H9 (cell line): ENCODE measurements around the gene CHST13. TPM values are rescaled to one million over a fixed set of nuclear protein-coding genes. Genes with fewer than 3 reads are reported as not detected.

Experiments
- DNase-seq: peaks from one replicate; pipeline ENCODE4 v3.0.0-alpha.2; 2017
- H2AFZ ChIP-seq: one replicate; pipeline ENCODE4 v1.6.1; 2013; ENCODE audit warnings: mild to moderate bottlenecking, low read length, control low read depth, moderate library complexity
- H2AK5ac ChIP-seq: 2 replicates; pipeline ENCODE4 v1.6.1; 2013; ENCODE audit warnings: low read length, control low read depth, mixed read lengths; ENCODE audit not compliant: insufficient read length
- H2BK120ac ChIP-seq: one replicate; pipeline ENCODE4 v1.6.1; 2013; ENCODE audit warnings: low read depth, mild to moderate bottlenecking, low read length, control low read depth, inconsistent platforms; ENCODE audit not compliant: poor library complexity, severe bottlenecking
- H2BK12ac ChIP-seq: 2 replicates; pipeline ENCODE4 v1.6.1; 2013; ENCODE audit warnings: low read length, control low read depth, mixed read lengths, low read depth; ENCODE audit not compliant: insufficient read length
- H2BK15ac ChIP-seq: 2 replicates; pipeline ENCODE4 v1.6.1; 2013; ENCODE audit warnings: low read depth, low read length, control low read depth
- H2BK20ac ChIP-seq: one replicate; pipeline ENCODE4 v1.6.1; 2013; ENCODE audit warnings: low read depth, mild to moderate bottlenecking, low read length, control low read depth, inconsistent platforms; ENCODE audit not compliant: poor library complexity, severe bottlenecking
- H2BK5ac ChIP-seq: 2 replicates; pipeline ENCODE4 v1.6.1; 2013; ENCODE audit warnings: low read length, control low read depth, mixed read lengths; ENCODE audit not compliant: insufficient read length
- H3K14ac ChIP-seq: 2 replicates; pipeline ENCODE4 v1.6.1; 2013; ENCODE audit warnings: low read length, control low read depth; ENCODE audit not compliant: insufficient read depth
- H3K18ac ChIP-seq: 2 replicates; pipeline ENCODE4 v1.6.1; 2013; ENCODE audit warnings: low read depth, mild to moderate bottlenecking, mixed read lengths, low read length, control low read depth; ENCODE audit not compliant: insufficient read length
- H3K23ac ChIP-seq: 2 replicates; pipeline ENCODE4 v1.6.1; 2013; ENCODE audit warnings: low read length, control low read depth, mixed read lengths, low read depth; ENCODE audit not compliant: insufficient read length
- H3K23me2 ChIP-seq: 2 replicates; pipeline ENCODE4 v1.6.1; 2013; ENCODE audit warnings: low read depth, mild to moderate bottlenecking, mixed read lengths, low read length, control low read depth; ENCODE audit not compliant: insufficient read length, poor library complexity, severe bottlenecking
- H3K27ac ChIP-seq: 2 replicates; pipeline ENCODE4 v1.5.1; 2013; ENCODE audit warnings: low read length, control low read depth, mixed read lengths, low read depth; ENCODE audit not compliant: insufficient read length
- H3K27me3 ChIP-seq: 2 replicates; pipeline ENCODE4 v1.6.1; 2013; ENCODE audit warnings: low read length, control low read depth, inconsistent platforms; ENCODE audit not compliant: insufficient read depth
- H3K4ac ChIP-seq: 2 replicates; pipeline ENCODE4 v1.6.1; 2013; ENCODE audit warnings: low read depth, mild to moderate bottlenecking, control low read depth, inconsistent platforms, low read length, moderate library complexity
- H3K4me1 ChIP-seq: 2 replicates; pipeline ENCODE4 v1.6.1; 2013; ENCODE audit warnings: low read length, control low read depth, inconsistent platforms; ENCODE audit not compliant: insufficient read depth
- H3K4me2 ChIP-seq: 2 replicates; pipeline ENCODE4 v1.6.1; 2013; ENCODE audit warnings: low read length, control low read depth, mixed read lengths; ENCODE audit not compliant: insufficient read length, insufficient read depth
- H3K56ac ChIP-seq: 2 replicates; pipeline ENCODE4 v1.6.1; 2013; ENCODE audit warnings: low read depth, mild to moderate bottlenecking, mixed read lengths, low read length, control low read depth; ENCODE audit not compliant: insufficient read length
- H3K79me1 ChIP-seq: 2 replicates; pipeline ENCODE4 v1.6.1; 2013; ENCODE audit warnings: low read depth, mild to moderate bottlenecking, moderate library complexity, low read length, control low read depth, inconsistent platforms; ENCODE audit not compliant: insufficient read depth, poor library complexity, severe bottlenecking
- H3K79me2 ChIP-seq: 2 replicates; pipeline ENCODE4 v1.6.1; 2013; ENCODE audit warnings: low read length, control low read depth, inconsistent platforms; ENCODE audit not compliant: insufficient read depth
- H3K9ac ChIP-seq: 2 replicates; pipeline ENCODE4 v1.6.1; 2013; ENCODE audit warnings: low read length, control low read depth, mixed read lengths; ENCODE audit not compliant: insufficient read length; ENCODE audit errors: extremely low read depth
- H3K9me3 ChIP-seq: one replicate; pipeline ENCODE4 v1.6.1; 2013; ENCODE audit warnings: low read depth, low read length, inconsistent platforms; ENCODE audit not compliant: control insufficient read depth
- H3T11ph ChIP-seq: one replicate; pipeline ENCODE4 v1.6.1; 2013; ENCODE audit warnings: mild to moderate bottlenecking, low read length, control low read depth, inconsistent platforms
- H4K20me1 ChIP-seq: one replicate; pipeline ENCODE4 v1.6.1; 2013; ENCODE audit not compliant: control insufficient read depth, insufficient read length, insufficient read depth
- H4K5ac ChIP-seq: 2 replicates; pipeline ENCODE4 v1.6.1; 2013; ENCODE audit warnings: low read depth, mild to moderate bottlenecking, mixed read lengths, low read length, control low read depth; ENCODE audit not compliant: insufficient read length
- H4K8ac ChIP-seq: replicated peaks from 2 replicates; pipeline ENCODE4 v1.6.1; 2013; ENCODE audit warnings: low read length, control low read depth, mixed read lengths, low read depth; ENCODE audit not compliant: insufficient read length
- H4K91ac ChIP-seq: 2 replicates; pipeline ENCODE4 v1.6.1; 2013; ENCODE audit warnings: low read depth, mild to moderate bottlenecking, moderate library complexity, mixed read lengths, low read length, control low read depth; ENCODE audit not compliant: insufficient read length
- H3K27ac Mint-ChIP-seq, 3 experiments: 2 replicates in 2 of 3; 3 replicates in 1 of 3; pipeline ENCODE4 v1.8.0; 2020 to 2021; ENCODE audit warnings: mixed read lengths in 3 of 3, mild to moderate bottlenecking in 1 of 3, moderate library complexity in 1 of 3
- H3K27me3 Mint-ChIP-seq: 2 replicates; pipeline ENCODE4 v1.8.0; 2021; ENCODE audit warnings: low read depth, mild to moderate bottlenecking, moderate library complexity, mixed read lengths
- H3K36me3 Mint-ChIP-seq, 3 experiments: 2 replicates in 2 of 3; 3 replicates in 1 of 3; pipeline ENCODE4 v1.8.0; 2020 to 2021; ENCODE audit warnings: low read depth in 3 of 3, mixed read lengths in 3 of 3; ENCODE audit not compliant: insufficient read depth in 1 of 3
- H3K4me1 Mint-ChIP-seq, 2 experiments: 2 replicates each; pipeline ENCODE4 v1.8.0; 2020; ENCODE audit warnings: mixed read lengths in 2 of 2
- H3K4me3 Mint-ChIP-seq, 2 experiments: 2 replicates in 1 of 2; 3 replicates in 1 of 2; pipeline ENCODE4 v1.8.0; 2020 to 2021; ENCODE audit warnings: mild to moderate bottlenecking in 2 of 2, mixed read lengths in 2 of 2, moderate library complexity in 1 of 2
- H3K9me3 Mint-ChIP-seq, 2 experiments: 2 replicates in 1 of 2; 3 replicates in 1 of 2; pipeline ENCODE4 v1.8.0; 2020; ENCODE audit warnings: mild to moderate bottlenecking in 2 of 2, mixed read lengths in 2 of 2, moderate library complexity in 1 of 2
- WGBS: extraction: QIAGEN DNeasy Blood & Tissue Kit; methylation state at CpG from one replicate; pipeline ENCODE4 v1.1.7; 2013; ENCODE audit warnings: missing lambda C conversion rate, low lambda C conversion rate, mixed read lengths; ENCODE audit not compliant: insufficient read length; ENCODE audit errors: extremely low coverage; 5-methylcytosine and 5-hydroxymethylcytosine counted together
- total RNA-seq: library from RNA; stranded (reverse); gene quantifications from 2 replicates; pipeline ENCODE4 v1.2.1, GENCODE V29; 2021
- TF ChIP-seq, protein P1 (sequence below): fragments of 200-600 bp; sonication (generic); conservative IDR thresholded peaks from 3 replicates; pipeline ENCODE4 v1.8.0; 2021; ENCODE audit warnings: antibody characterized with exemption, mild to moderate bottlenecking

CHST13 gene
- total RNA-seq, 1 experiment from 2014 or later, result 0.85 TPM

GRCh38 chr3:126494970-126495230, 29.1 kb upstream of the CHST13 start:
- Histone ChIP-seq H2BK5ac (no peak overlapping the region), H3K79me2 (no peaks in the 10 kb centered on the region), H2AFZ (no peak overlapping the region), H3K18ac (no peak overlapping the region), H3K4ac (no peak overlapping the region), H2BK15ac (no peak overlapping the region), H3K9me3 (no peaks in the 10 kb centered on the region), H3K23ac (no peak overlapping the region), H4K5ac (no peak overlapping the region), H4K8ac (no peak overlapping the region), H3T11ph (no peak overlapping the region), H2AK5ac (no peak overlapping the region), H3K14ac (no peak overlapping the region), H3K27me3 (no peaks in the 10 kb centered on the region), H3K56ac (no peak overlapping the region), H2BK20ac (no peak overlapping the region), H3K9ac (no peak overlapping the region), H2BK120ac (no peak overlapping the region), H3K4me2 (no peak overlapping the region), H3K27ac (no peak overlapping the region), H3K79me1 (no peaks in the 10 kb centered on the region), H4K91ac (no peak overlapping the region), H2BK12ac (no peak overlapping the region), H3K23me2 (no peaks in the 10 kb centered on the region), H3K4me1 (peaks cover 3% of the 10 kb centered on the region; the same call in 1 of the 2 replicates), H4K20me1 (no peaks in the 10 kb centered on the region)
- no CpG with 5 or more reads among the region's 6 CpGs for WGBS
- Mint-ChIP-seq H3K27ac (peak overlapping the region in 1 of 3 experiments; percentile 55; a peak in 1 of 7 replicates), H3K9me3 (no peaks in the 10 kb centered on the region), H3K4me1 (peaks cover 12 to 20% of the 10 kb centered on the region in 2 experiments), H3K4me3 (no peak overlapping the region), H3K27me3 (no peaks in the 10 kb centered on the region), H3K36me3 (no peaks in the 10 kb centered on the region; a peak in 1 of 7 replicates)
- TF ChIP-seq, protein P1, sequence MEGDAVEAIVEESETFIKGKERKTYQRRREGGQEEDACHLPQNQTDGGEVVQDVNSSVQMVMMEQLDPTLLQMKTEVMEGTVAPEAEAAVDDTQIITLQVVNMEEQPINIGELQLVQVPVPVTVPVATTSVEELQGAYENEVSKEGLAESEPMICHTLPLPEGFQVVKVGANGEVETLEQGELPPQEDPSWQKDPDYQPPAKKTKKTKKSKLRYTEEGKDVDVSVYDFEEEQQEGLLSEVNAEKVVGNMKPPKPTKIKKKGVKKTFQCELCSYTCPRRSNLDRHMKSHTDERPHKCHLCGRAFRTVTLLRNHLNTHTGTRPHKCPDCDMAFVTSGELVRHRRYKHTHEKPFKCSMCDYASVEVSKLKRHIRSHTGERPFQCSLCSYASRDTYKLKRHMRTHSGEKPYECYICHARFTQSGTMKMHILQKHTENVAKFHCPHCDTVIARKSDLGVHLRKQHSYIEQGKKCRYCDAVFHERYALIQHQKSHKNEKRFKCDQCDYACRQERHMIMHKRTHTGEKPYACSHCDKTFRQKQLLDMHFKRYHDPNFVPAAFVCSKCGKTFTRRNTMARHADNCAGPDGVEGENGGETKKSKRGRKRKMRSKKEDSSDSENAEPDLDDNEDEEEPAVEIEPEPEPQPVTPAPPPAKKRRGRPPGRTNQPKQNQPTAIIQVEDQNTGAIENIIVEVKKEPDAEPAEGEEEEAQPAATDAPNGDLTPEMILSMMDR, result no peak
- DNase-seq, result no peak
